GM13977 (cell line): ENCODE measurements around the gene VTN.
A peak's percentile ranks its signal among the peaks of the same experiment; 100 is the strongest.

Experiments
- DNase-seq: peaks from one replicate; pipeline ENCODE4 v3.0.0; 2012; ENCODE audit warnings: low spot score
- in situ Hi-C: fragments of 300-500 bp; cut with MboI; formaldehyde crosslinking; loops from one replicate; pipeline ENCODE4 v1.12.0; 2022; ENCODE audit warnings: low sequenced_read_pairs, low pct_unique_long_range_greater_than_20kb, mixed read lengths, inconsistent platforms; ENCODE audit not compliant: unreplicated experiment
- TF ChIP-seq, protein P1 (sequence below): IDR thresholded peaks from 2 replicates; pipeline ENCODE4 v1.5.1; 2012; ENCODE audit warnings: mild to moderate bottlenecking, control low read depth; ENCODE audit not compliant: insufficient read depth; ENCODE audit errors: extremely low read depth, missing control alignments

The VTN gene, protein sequence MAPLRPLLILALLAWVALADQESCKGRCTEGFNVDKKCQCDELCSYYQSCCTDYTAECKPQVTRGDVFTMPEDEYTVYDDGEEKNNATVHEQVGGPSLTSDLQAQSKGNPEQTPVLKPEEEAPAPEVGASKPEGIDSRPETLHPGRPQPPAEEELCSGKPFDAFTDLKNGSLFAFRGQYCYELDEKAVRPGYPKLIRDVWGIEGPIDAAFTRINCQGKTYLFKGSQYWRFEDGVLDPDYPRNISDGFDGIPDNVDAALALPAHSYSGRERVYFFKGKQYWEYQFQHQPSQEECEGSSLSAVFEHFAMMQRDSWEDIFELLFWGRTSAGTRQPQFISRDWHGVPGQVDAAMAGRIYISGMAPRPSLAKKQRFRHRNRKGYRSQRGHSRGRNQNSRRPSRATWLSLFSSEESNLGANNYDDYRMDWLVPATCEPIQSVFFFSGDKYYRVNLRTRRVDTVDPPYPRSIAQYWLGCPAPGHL

DNA sequence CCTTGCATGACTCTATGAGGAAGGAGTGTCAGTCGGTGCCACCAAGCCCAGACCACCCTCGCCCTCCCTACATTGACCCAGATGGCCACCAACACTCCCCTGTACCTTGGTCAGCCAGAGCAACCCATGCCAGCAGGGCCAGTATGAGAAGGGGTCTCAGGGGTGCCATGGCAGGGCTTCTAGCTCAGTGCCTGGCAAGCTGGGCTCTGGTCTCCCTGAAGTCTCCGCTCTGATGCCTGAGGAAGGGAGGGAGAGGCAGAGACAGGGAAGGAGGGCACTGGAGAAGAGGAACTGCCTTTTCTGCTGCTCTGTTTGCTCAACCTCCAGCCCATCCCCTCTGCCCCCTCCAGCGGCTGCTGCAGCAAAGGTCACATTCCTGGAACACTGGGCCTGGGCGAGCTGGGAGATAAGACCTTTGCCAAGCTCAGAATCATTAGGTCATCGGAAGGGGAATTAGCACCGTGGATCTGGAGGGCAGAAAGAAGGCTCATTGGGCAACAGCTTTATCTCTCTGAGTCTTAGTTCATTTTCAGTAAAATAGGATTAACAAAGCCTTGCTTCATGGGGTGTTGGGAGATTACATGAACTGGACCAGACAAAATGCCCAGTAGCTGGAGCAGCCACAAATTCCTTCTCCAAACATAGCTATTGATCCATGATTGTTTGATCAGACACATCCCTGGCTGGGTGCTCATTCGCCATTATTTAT is at the start of gene VTN:
Gene VTN (minus strand): TSS at position 273 of the 709 bp plus-strand sequence. CDS start 104 bp downstream, at position 169.
- in situ Hi-C loops = no loop called here
- TF ChIP-seq, protein P1, sequence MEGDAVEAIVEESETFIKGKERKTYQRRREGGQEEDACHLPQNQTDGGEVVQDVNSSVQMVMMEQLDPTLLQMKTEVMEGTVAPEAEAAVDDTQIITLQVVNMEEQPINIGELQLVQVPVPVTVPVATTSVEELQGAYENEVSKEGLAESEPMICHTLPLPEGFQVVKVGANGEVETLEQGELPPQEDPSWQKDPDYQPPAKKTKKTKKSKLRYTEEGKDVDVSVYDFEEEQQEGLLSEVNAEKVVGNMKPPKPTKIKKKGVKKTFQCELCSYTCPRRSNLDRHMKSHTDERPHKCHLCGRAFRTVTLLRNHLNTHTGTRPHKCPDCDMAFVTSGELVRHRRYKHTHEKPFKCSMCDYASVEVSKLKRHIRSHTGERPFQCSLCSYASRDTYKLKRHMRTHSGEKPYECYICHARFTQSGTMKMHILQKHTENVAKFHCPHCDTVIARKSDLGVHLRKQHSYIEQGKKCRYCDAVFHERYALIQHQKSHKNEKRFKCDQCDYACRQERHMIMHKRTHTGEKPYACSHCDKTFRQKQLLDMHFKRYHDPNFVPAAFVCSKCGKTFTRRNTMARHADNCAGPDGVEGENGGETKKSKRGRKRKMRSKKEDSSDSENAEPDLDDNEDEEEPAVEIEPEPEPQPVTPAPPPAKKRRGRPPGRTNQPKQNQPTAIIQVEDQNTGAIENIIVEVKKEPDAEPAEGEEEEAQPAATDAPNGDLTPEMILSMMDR = no peak
- DNase-seq = no peak

DNA sequence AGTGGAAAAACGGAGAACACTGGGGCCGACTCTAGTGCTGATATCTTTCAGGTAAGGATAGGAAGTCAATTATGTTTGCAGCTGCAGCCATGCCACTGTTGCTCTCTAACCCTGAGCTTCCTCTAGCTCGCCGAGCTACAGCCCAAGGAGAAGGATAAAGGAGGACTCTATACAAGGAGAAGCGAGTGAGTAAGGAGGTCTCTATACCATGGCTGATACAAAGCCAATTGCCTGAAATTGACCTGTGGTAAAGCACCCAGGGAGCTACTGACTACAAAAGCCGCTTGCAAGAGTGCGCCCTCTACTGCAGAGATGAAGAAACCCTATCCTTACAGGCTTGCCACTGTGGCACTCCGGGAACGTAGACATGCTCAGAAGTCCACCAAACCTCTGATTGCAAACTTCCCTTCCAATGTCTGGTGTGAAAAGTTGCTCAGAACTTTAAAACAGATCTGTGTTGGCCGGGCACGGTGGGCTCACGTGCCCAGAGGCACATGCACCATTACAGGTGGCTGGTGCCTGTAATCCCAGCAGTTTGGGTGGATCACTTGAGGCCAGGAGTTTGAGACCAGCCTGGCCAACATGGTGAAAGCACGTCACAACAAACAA is 46.7 kb upstream of the VTN start:
- DNase-seq = peak; percentile 69
- TF ChIP-seq, protein P1 = peak; percentile 77
- in situ Hi-C loops = no loop called here

- in situ Hi-C loops = no loop called here
- no peak for DNase-seq
- TF ChIP-seq, protein P1 = no peak
Observed at GRCh38 chr17:28415886-28416285, 45.8 kb upstream of the VTN start.

- in situ Hi-C loops = no loop called here
- DNase-seq = no peak
- TF ChIP-seq, protein P1 = no peak
Observed at GRCh38 chr17:28413804-28414203, 43.7 kb upstream of the VTN start.

- DNase-seq = peak; percentile 34
- in situ Hi-C loops = no loop called here
- TF ChIP-seq, protein P1 = no peak
Observed at GRCh38 chr17:28412099-28412498, 42.0 kb upstream of the VTN start.

- in situ Hi-C loops = no loop called here
- DNase-seq = no peak
- TF ChIP-seq, protein P1 = no peak
Observed at GRCh38 chr17:28407974-28408306, 37.8 kb upstream of the VTN start.
